HepG2 (cell line): ENCODE results near the gene ALKBH5. TPM values are rescaled to one million over a fixed set of nuclear protein-coding genes. Genes with fewer than 3 reads are reported as not detected.

ENCODE experiments used
- ATAC-seq: fragments of 200-7000 bp; cut with Tn5 transposase; 3 replicates; pipeline ENCODE4 v1.9.1; 2020; ENCODE audit warnings: mild to moderate bottlenecking, moderate library complexity
- BruUV-seq: library from RNA; stranded (reverse); fragments of 400-500 nt; replicated peaks from 2 replicates; lab custom pipeline; 2021; lab: Mats Ljungman, UMichigan
- CTCF ChIA-PET: fragments of 300-600 bp; formaldehyde crosslinking; extraction: SDS; loops from one replicate; lab custom pipeline; 2021; ENCODE audit warnings: low total read pairs, inconsistent platforms, low intra/inter-chr PET ratio; lab: Yijun Ruan, JAX
- POLR2A ChIA-PET: fragments of 350-600 bp; sonication (Branson Sonifier 250); formaldehyde crosslinking; loops from one replicate; lab custom pipeline; 2020; ENCODE audit warnings: antibody characterized with exemption, inconsistent platforms; lab: Yijun Ruan, JAX
- DNase-seq: peaks from one replicate; pipeline ENCODE4 v3.0.0-alpha.2; 2015; ENCODE audit warnings: low spot score
- FAIRE-seq: peaks from 3 replicates; lab custom pipeline; 2011; peaks lifted over from hg19 to GRCh38; lab: Jason Lieb, UNC
- H2AFZ ChIP-seq: one replicate; pipeline ENCODE4 v1.6.1; 2011; ENCODE audit warnings: low read length, inconsistent platforms
- H3K27ac ChIP-seq: fragments of 300-600 bp; 3 replicates; pipeline ENCODE4 v1.8.0; 2011; ENCODE audit warnings: mixed run types, mild to moderate bottlenecking, mixed read lengths, low read length, inconsistent platforms; ENCODE audit not compliant: insufficient read depth; ENCODE audit errors: extremely low read length
- H3K27me3 ChIP-seq, 2 experiments: fragments of 200-600 bp in 1 of 2; 2 replicates in 1 of 2; 3 replicates in 1 of 2; pipeline versions ENCODE4 v1.6.0 to v1.8.0; 2011; ENCODE audit warnings: low read length in 2 of 2, mild to moderate bottlenecking in 2 of 2, moderate library complexity in 2 of 2, inconsistent platforms in 1 of 2; ENCODE audit not compliant: insufficient read depth in 2 of 2, control insufficient read depth in 1 of 2
- H3K36me3 ChIP-seq, 2 experiments: fragments of 200-600 bp in 1 of 2; replicated peaks in 1 of 2; 2 replicates in 1 of 2; 3 replicates in 1 of 2; pipeline versions ENCODE4 v1.5.1 to v1.8.0; 2011; ENCODE audit warnings: low read length in 2 of 2, inconsistent platforms in 1 of 2; ENCODE audit not compliant: insufficient read depth in 2 of 2, control insufficient read depth in 1 of 2
- H3K4me1 ChIP-seq: 2 replicates; pipeline ENCODE4 v1.5.1; 2012; ENCODE audit warnings: low read length, inconsistent platforms; ENCODE audit not compliant: insufficient read depth
- H3K4me2 ChIP-seq: 2 replicates; pipeline ENCODE4 v1.6.0; 2011; ENCODE audit warnings: low read depth, low read length, inconsistent platforms
- H3K4me3 ChIP-seq, 3 experiments: fragments of 200-600 bp in 1 of 3; sonication (generic), shearing (Covaris generic) in 1 of 3; replicated peaks in 1 of 3; 2 replicates each; pipeline ENCODE4 v1.5.1; 2011 to 2016; ENCODE audit warnings: low read length in 3 of 3, inconsistent platforms in 2 of 3, low read depth in 2 of 3, mild to moderate bottlenecking in 2 of 3, control low read depth in 1 of 3, mixed read lengths in 1 of 3; ENCODE audit not compliant: insufficient read depth in 1 of 3
- H3K79me2 ChIP-seq: one replicate; pipeline ENCODE4 v1.6.1; 2011; ENCODE audit warnings: low read length, inconsistent platforms; ENCODE audit not compliant: insufficient read depth
- H3K9ac ChIP-seq: 2 replicates; pipeline ENCODE4 v1.6.0; 2011; ENCODE audit warnings: mild to moderate bottlenecking, low read depth, low read length, inconsistent platforms; ENCODE audit not compliant: insufficient read depth
- H3K9me3 ChIP-seq: 2 replicates; pipeline ENCODE4 v1.5.1; 2012; ENCODE audit warnings: mild to moderate bottlenecking, low read length
- H4K20me1 ChIP-seq: 2 replicates; pipeline ENCODE4 v1.6.0; 2011; ENCODE audit warnings: inconsistent platforms, mild to moderate bottlenecking, low read length, moderate library complexity; ENCODE audit not compliant: insufficient read depth
- FOXC1 ChIP-seq: sonication (generic); formaldehyde crosslinking; IDR thresholded peaks from 2 replicates; pipeline ENCODE4 v1.8.0; 2022; ENCODE audit warnings: mild to moderate bottlenecking, missing genetic modification reagents, borderline replicate concordance
- NFKB2 ChIP-seq: sonication (generic); formaldehyde crosslinking; IDR thresholded peaks from 2 replicates; pipeline ENCODE4 v1.4.0; 2020; ENCODE audit warnings: missing genetic modification reagents, borderline replicate concordance
- ZFP36 ChIP-seq: fragments of 150-350 bp; IDR thresholded peaks from 2 replicates; pipeline ENCODE4 v1.6.1; 2018; ENCODE audit warnings: borderline replicate concordance, low read length, low read depth; ENCODE audit not compliant: partially characterized antibody
- ZNF329 ChIP-seq: sonication (generic); formaldehyde crosslinking; IDR thresholded peaks from 2 replicates; pipeline ENCODE4 v1.9.0; 2021; ENCODE audit warnings: low read depth, mild to moderate bottlenecking, missing genetic modification reagents
- ZNF563 ChIP-seq: sonication (generic); formaldehyde crosslinking; IDR thresholded peaks from 2 replicates; pipeline ENCODE4 v1.8.0; 2022; ENCODE audit warnings: mild to moderate bottlenecking, moderate library complexity, missing genetic modification reagents
- ZNF768 ChIP-seq: sonication (generic); formaldehyde crosslinking; IDR thresholded peaks from 2 replicates; pipeline ENCODE4 v1.4.0; 2020; ENCODE audit warnings: missing genetic modification reagents
- WGBS: methylation state at CpG from one replicate; pipeline ENCODE4 v1.1.6; 2017; ENCODE audit warnings: low lambda C conversion rate; 5-methylcytosine and 5-hydroxymethylcytosine counted together
- in situ Hi-C: cut with HindIII; loops from 2 replicates; pipeline ENCODE4 v1.10.0; 2017; ENCODE audit warnings: low pct_unique_long_range_greater_than_20kb; ENCODE audit not compliant: extremely low pct_ligation_motif_present
- intact Hi-C: fragments of 100-400 bp; cut with micrococcal nuclease; formaldehyde crosslinking; loops from one replicate; pipeline ENCODE4 v1.10.0; 2022; ENCODE audit not compliant: unreplicated experiment
- polyA plus RNA-seq, 8 experiments: library from polyadenylated mRNA; depleted of rRNA in 3 of 8; stranded (reverse) in 7 of 8; unstranded in 1 of 8; fragments of >200 nt; fragmentation: Illumina TruSeq in 4 of 8; extraction: Trizol in 4 of 8; gene quantifications; 2 replicates each; pipeline versions ENCODE4 v1.2.1 to v1.2.3, GENCODE V29; 2011 to 2016; ENCODE audit warnings: low read depth in 4 of 8, missing spikeins in 1 of 8, mixed read lengths in 1 of 8; ENCODE audit not compliant: insufficient read depth in 1 of 8
- total RNA-seq, 5 experiments: library from RNA; depleted of rRNA; stranded (reverse); fragments of >200 nt; fragmentation: Illumina TruSeq; extraction: Trizol; gene quantifications; 2 replicates each; pipeline ENCODE4 v1.2.3, GENCODE V29; 2016; ENCODE audit warnings: low read depth in 1 of 5
- TF ChIP-seq, protein P1 (sequence below): sonication (generic); formaldehyde crosslinking; IDR thresholded peaks from 2 replicates; pipeline ENCODE4 v1.8.1; 2022; ENCODE audit warnings: mild to moderate bottlenecking, missing genetic modification reagents

ALKBH5 gene
- total and polyA plus RNA-seq, 2 of the 13 experiments (the other 11 are each of a cell fraction or from before 2014, with no cell fraction given) = 68.9 to 76.9 TPM

DNA sequence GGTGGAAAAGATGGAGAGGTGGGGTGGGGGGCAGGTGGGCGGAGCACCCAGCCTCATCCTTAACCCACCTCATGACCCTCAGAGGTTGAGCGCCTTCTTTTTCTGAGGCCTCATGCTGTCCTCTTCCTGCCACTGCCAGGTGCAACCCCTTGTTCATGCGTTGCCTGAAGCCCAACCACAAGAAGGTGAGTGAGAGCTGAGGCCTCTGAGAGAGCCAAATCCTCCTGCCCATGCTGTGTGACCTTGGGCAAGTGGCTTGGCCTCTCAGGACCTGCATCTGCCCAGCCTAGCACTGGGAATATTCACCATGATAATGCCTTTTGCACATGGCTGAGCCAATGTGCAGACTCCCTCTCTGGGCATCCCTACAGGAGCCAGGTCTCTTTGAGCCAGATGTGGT is 43.0 kb upstream of the ALKBH5 start:
- in situ Hi-C loops = no loop called here
- Histone ChIP-seq H3K4me3 (no peak overlapping the region), H3K9me3 (no peaks in the 10 kb centered on the region), H3K4me1 (peaks cover 45% of the 10 kb centered on the region), H3K79me2 (no peaks in the 10 kb centered on the region), H3K27me3 (peaks cover 0 to 2% of the 10 kb centered on the region in 2 experiments; a peak in 1 of 5 replicates), H4K20me1 (no peaks in the 10 kb centered on the region; the same call in 1 of the 2 replicates), H3K36me3 (no peaks in the 10 kb centered on the region), H3K9ac (no peak overlapping the region), H2AFZ (no peak overlapping the region), H3K27ac (no peak overlapping the region), H3K4me2 (0 out of 2 replicates have a peak overlapping the region, but pooled peaks have one; percentile 24)
- intact Hi-C loops = no loop called here
- TF ChIP-seq, protein P1, sequence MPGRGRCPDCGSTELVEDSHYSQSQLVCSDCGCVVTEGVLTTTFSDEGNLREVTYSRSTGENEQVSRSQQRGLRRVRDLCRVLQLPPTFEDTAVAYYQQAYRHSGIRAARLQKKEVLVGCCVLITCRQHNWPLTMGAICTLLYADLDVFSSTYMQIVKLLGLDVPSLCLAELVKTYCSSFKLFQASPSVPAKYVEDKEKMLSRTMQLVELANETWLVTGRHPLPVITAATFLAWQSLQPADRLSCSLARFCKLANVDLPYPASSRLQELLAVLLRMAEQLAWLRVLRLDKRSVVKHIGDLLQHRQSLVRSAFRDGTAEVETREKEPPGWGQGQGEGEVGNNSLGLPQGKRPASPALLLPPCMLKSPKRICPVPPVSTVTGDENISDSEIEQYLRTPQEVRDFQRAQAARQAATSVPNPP (CRISPR knock-in tag) = no peak
- TF ChIP-seq ZFP36 (no peak), ZNF563 (no peak), ZNF768 (CRISPR knock-in tag) (peak; percentile 96), FOXC1 (no peak), ZNF329 (CRISPR knock-in tag) (peak; percentile 95), NFKB2 (CRISPR knock-in tag) (0 out of 2 replicates have a peak, but pooled peaks have one; percentile 7)
- FAIRE-seq = no peak
- BruUV-seq = no TSS peak
- ChIA-PET CTCF (no interaction called here), POLR2A (interaction anchor here (1.0 kb wide), 1 partner anchor 43 kb away, joined by 3 read pairs; the partner anchor contains the start of gene ALKBH5)
- WGBS = 78% methylated on average over 3 of the region's 3 CpGs
- DNase-seq = no peak
- ATAC-seq = no peak
